ENCODE data around the gene OR4X2. TPM values are rescaled to one million over a fixed set of nuclear protein-coding genes. Genes with fewer than 3 reads are reported as not detected.
"Not testable (repeated sequence)": the region's sequence is repeated elsewhere in the genome, so short reads cannot be mapped to it uniquely, and the experiment has no call there.

The OR4X2 gene
- total RNA-seq (not detected), polyA plus RNA-seq (not detected)

- Histone ChIP-seq H3K27ac (ENCODE audit: low read depth, low read length) (no peak within 1 kb of the TSS), H3K36me3 (ENCODE audit: insufficient read depth, low read length) (no peaks in the 10 kb centered on the region), H3K4me1 (ENCODE audit: insufficient read depth, low read length) (no peaks in the 10 kb centered on the region), H3K9me3 (ENCODE audit: low read length) (no peaks in the 10 kb centered on the region), H3K27me3 (ENCODE audit: insufficient read depth, low read length, poor library complexity, severe bottlenecking) (no peaks in the 10 kb centered on the region), H3K4me3 (ENCODE audit: low read length) (no peak within 1 kb of the TSS)
- Mint-ChIP-seq H3K4me3 (no peak within 1 kb of the TSS), H3K36me3 (peaks cover 0 to 4% (median 2%) of the 10 kb centered on the region in 3 donors), H3K27me3 (peaks cover 8 to 41% of the 10 kb centered on the region in 2 donors), H3K27ac (peak within 1 kb of the TSS in 1 of 8 donors; percentile 11), H3K9me3 (peaks cover 0 to 13% (median 7%) of the 10 kb centered on the region in 5 donors), H3K4me1 (no peaks in the 10 kb centered on the region)
- ChIA-PET POLR2A (no interaction called here), CTCF (no interaction called here)
- no peak for DNase-seq
Measured at GRCh38 chr11:48244804-48245203, at the start of gene OR4X2. OR4X2 (plus strand) TSS chr11:48245104; CDS start chr11:48245104, 0 bp downstream.

- Mint-ChIP-seq H3K4me1 (no peaks in the 10 kb centered on the region), H3K27ac (no peak overlapping the region), H3K9me3 (peaks cover 0 to 4% (median 0%) of the 10 kb centered on the region in 5 donors), H3K4me3 (no peak overlapping the region), H3K36me3 (no peaks in the 10 kb centered on the region), H3K27me3 (peaks cover 1 to 43% of the 10 kb centered on the region in 2 donors)
- no peaks in the 10 kb centered on the region for H3K36me3 ChIP-seq (ENCODE audit: insufficient read depth, low read length)
- H3K27me3 ChIP-seq (ENCODE audit: insufficient read depth, low read length, poor library complexity, severe bottlenecking), result no peaks in the 10 kb centered on the region
- no peak overlapping the region for H3K27ac ChIP-seq (ENCODE audit: low read depth, low read length)
- DNase-seq, result no peak
- ChIA-PET POLR2A (no interaction called here), CTCF (no interaction called here)
- H3K4me3 ChIP-seq (ENCODE audit: low read length), result no peak overlapping the region
- no peaks in the 10 kb centered on the region for H3K4me1 ChIP-seq (ENCODE audit: insufficient read depth, low read length)
- H3K9me3 ChIP-seq (ENCODE audit: low read length), result no peaks in the 10 kb centered on the region
Measured at GRCh38 chr11:48207881-48208280, 37.0 kb upstream of the OR4X2 start.

- no peaks in the 10 kb centered on the region for H3K9me3 ChIP-seq (ENCODE audit: low read length)
- H3K27me3 ChIP-seq (ENCODE audit: insufficient read depth, low read length, poor library complexity, severe bottlenecking), result no peaks in the 10 kb centered on the region
- Mint-ChIP-seq H3K9me3 (no peaks in the 10 kb centered on the region), H3K27me3 (peaks cover 8 to 40% of the 10 kb centered on the region in 2 donors), H3K4me1 (peaks cover 0 to 1% (median 0%) of the 10 kb centered on the region in 3 donors), H3K4me3 (no peak overlapping the region), H3K36me3 (no peaks in the 10 kb centered on the region), H3K27ac (no peak overlapping the region)
- H3K27ac ChIP-seq (ENCODE audit: low read depth, low read length), result no peak overlapping the region
- POLR2A ChIA-PET, result no interaction called here
- no peak overlapping the region for H3K4me3 ChIP-seq (ENCODE audit: low read length)
- CTCF ChIA-PET, result no interaction called here
- no peaks in the 10 kb centered on the region for H3K36me3 ChIP-seq (ENCODE audit: insufficient read depth, low read length)
- DNase-seq, result no peak
- no peaks in the 10 kb centered on the region for H3K4me1 ChIP-seq (ENCODE audit: insufficient read depth, low read length)
Measured at GRCh38 chr11:48210052-48210451, 34.9 kb upstream of the OR4X2 start.

- Histone ChIP-seq H3K27me3 (ENCODE audit: insufficient read depth, low read length, poor library complexity, severe bottlenecking) (no peaks in the 10 kb centered on the region), H3K4me1 (ENCODE audit: insufficient read depth, low read length) (no peaks in the 10 kb centered on the region), H3K4me3 (ENCODE audit: low read length) (no peak within 1 kb of the TSS), H3K27ac (ENCODE audit: low read depth, low read length) (no peak within 1 kb of the TSS), H3K36me3 (ENCODE audit: insufficient read depth, low read length) (no peaks in the 10 kb centered on the region), H3K9me3 (ENCODE audit: low read length) (no peaks in the 10 kb centered on the region)
- Mint-ChIP-seq H3K9me3 (no peaks in the 10 kb centered on the region), H3K4me3 (no peak within 1 kb of the TSS), H3K27ac (no peak within 1 kb of the TSS), H3K36me3 (no peaks in the 10 kb centered on the region), H3K4me1 (peaks cover 0 to 2% (median 0%) of the 10 kb centered on the region in 3 donors), H3K27me3 (peaks cover 5 to 10% of the 10 kb centered on the region in 2 donors)
- ChIA-PET POLR2A (no interaction called here), CTCF (no interaction called here)
- DNase-seq, result no peak
Measured at GRCh38 chr11:48216510-48216909, 28.4 kb upstream of the OR4X2 start, which contains the start of gene OR4B1. OR4B1 (plus strand) TSS chr11:48216810; CDS start chr11:48216810, 0 bp downstream.

- POLR2A ChIA-PET, result no interaction called here
- Mint-ChIP-seq H3K9me3 (peaks cover 0 to 16% (median 6%) of the 10 kb centered on the region in 5 donors), H3K27ac (no peak overlapping the region), H3K4me1 (no peaks in the 10 kb centered on the region), H3K4me3 (no peak overlapping the region), H3K36me3 (peaks cover 0 to 4% (median 2%) of the 10 kb centered on the region in 3 donors), H3K27me3 (peaks cover 9 to 24% of the 10 kb centered on the region in 2 donors)
- no peak overlapping the region for H3K27ac ChIP-seq (ENCODE audit: low read depth, low read length)
- H3K4me1 ChIP-seq (ENCODE audit: insufficient read depth, low read length), result no peaks in the 10 kb centered on the region
- no peaks in the 10 kb centered on the region for H3K9me3 ChIP-seq (ENCODE audit: low read length)
- CTCF ChIA-PET, result no interaction called here
- no peaks in the 10 kb centered on the region for H3K27me3 ChIP-seq (ENCODE audit: insufficient read depth, low read length, poor library complexity, severe bottlenecking)
- H3K4me3 ChIP-seq (ENCODE audit: low read length), result no peak overlapping the region
- H3K36me3 ChIP-seq (ENCODE audit: insufficient read depth, low read length), result no peaks in the 10 kb centered on the region
- DNase-seq, result no peak
Measured at GRCh38 chr11:48228761-48229160, 16.1 kb upstream of the OR4X2 start.

- H3K36me3 Mint-ChIP-seq; H3K4me1 Mint-ChIP-seq; POLR2A ChIA-PET; CTCF ChIA-PET; H3K27ac Mint-ChIP-seq; H3K4me3 Mint-ChIP-seq; H3K4me1 ChIP-seq (ENCODE audit: insufficient read depth, low read length); H3K27me3 ChIP-seq (ENCODE audit: insufficient read depth, low read length, poor library complexity, severe bottlenecking); H3K36me3 ChIP-seq (ENCODE audit: insufficient read depth, low read length); H3K4me3 ChIP-seq (ENCODE audit: low read length); H3K9me3 ChIP-seq (ENCODE audit: low read length); H3K27ac ChIP-seq (ENCODE audit: low read depth, low read length); DNase-seq: not testable (repeated sequence)
- peaks cover 0 to 16% (median 10%) of the 10 kb centered on the region in 5 donors for H3K9me3 Mint-ChIP-seq
- H3K27me3 Mint-ChIP-seq, result peaks cover 14 to 30% of the 10 kb centered on the region in 2 donors
Measured at GRCh38 chr11:48230057-48230456, 14.8 kb upstream of the OR4X2 start.

- Histone ChIP-seq H3K36me3 (ENCODE audit: insufficient read depth, low read length) (no peaks in the 10 kb centered on the region), H3K27ac (ENCODE audit: low read depth, low read length) (no peak overlapping the region), H3K9me3 (ENCODE audit: low read length) (no peaks in the 10 kb centered on the region), H3K27me3 (ENCODE audit: insufficient read depth, low read length, poor library complexity, severe bottlenecking) (no peaks in the 10 kb centered on the region), H3K4me1 (ENCODE audit: insufficient read depth, low read length) (no peaks in the 10 kb centered on the region), H3K4me3 (ENCODE audit: low read length) (no peak overlapping the region)
- H3K36me3 Mint-ChIP-seq, result peaks cover 0 to 7% (median 0%) of the 10 kb centered on the region in 3 donors
- CTCF ChIA-PET, result no interaction called here
- H3K27ac Mint-ChIP-seq, result no peak overlapping the region
- peaks cover 0 to 11% (median 4%) of the 10 kb centered on the region in 5 donors for H3K9me3 Mint-ChIP-seq
- no peak for DNase-seq
- POLR2A ChIA-PET, result no interaction called here
- no peaks in the 10 kb centered on the region for H3K4me1 Mint-ChIP-seq
- H3K27me3 Mint-ChIP-seq, result peaks cover 9 to 73% of the 10 kb centered on the region in 2 donors
- no peak overlapping the region for H3K4me3 Mint-ChIP-seq
Measured at GRCh38 chr11:48237727-48238126, 7.2 kb upstream of the OR4X2 start.

GRCh38 chr11:48242501-48242900 is 2.4 kb upstream of the OR4X2 start:
- H3K27me3 ChIP-seq (ENCODE audit: insufficient read depth, low read length, poor library complexity, severe bottlenecking), result no peaks in the 10 kb centered on the region
- no peaks in the 10 kb centered on the region for H3K36me3 ChIP-seq (ENCODE audit: insufficient read depth, low read length)
- Mint-ChIP-seq H3K4me1 (no peaks in the 10 kb centered on the region), H3K9me3 (peaks cover 0 to 5% (median 4%) of the 10 kb centered on the region in 5 donors), H3K36me3 (peaks cover 0 to 4% (median 2%) of the 10 kb centered on the region in 3 donors), H3K27ac (no peak overlapping the region), H3K27me3 (peaks cover 7 to 58% of the 10 kb centered on the region in 2 donors), H3K4me3 (no peak overlapping the region)
- POLR2A ChIA-PET, result no interaction called here
- CTCF ChIA-PET, result no interaction called here
- no peak for DNase-seq
- no peaks in the 10 kb centered on the region for H3K4me1 ChIP-seq (ENCODE audit: insufficient read depth, low read length)
- H3K4me3 ChIP-seq (ENCODE audit: low read length), result no peak overlapping the region
- H3K27ac ChIP-seq (ENCODE audit: low read depth, low read length), result no peak overlapping the region
- no peaks in the 10 kb centered on the region for H3K9me3 ChIP-seq (ENCODE audit: low read length)

- H3K27ac Mint-ChIP-seq, result no peak overlapping the region
- H3K9me3 Mint-ChIP-seq, result peaks cover 6 to 10% (median 8%) of the 10 kb centered on the region in 5 donors
- H3K27ac ChIP-seq (ENCODE audit: low read depth, low read length), result no peak overlapping the region
- H3K4me3 Mint-ChIP-seq, result no peak overlapping the region
- no peak for DNase-seq
- no peak overlapping the region for H3K4me3 ChIP-seq (ENCODE audit: low read length)
- H3K9me3 ChIP-seq (ENCODE audit: low read length), result no peaks in the 10 kb centered on the region
- ChIA-PET CTCF (no interaction called here), POLR2A (no interaction called here)
- no peaks in the 10 kb centered on the region for H3K4me1 Mint-ChIP-seq
- peaks cover 0 to under 1% (median 0%) of the 10 kb centered on the region in 3 donors for H3K36me3 Mint-ChIP-seq
- no peaks in the 10 kb centered on the region for H3K4me1 ChIP-seq (ENCODE audit: insufficient read depth, low read length)
- no peaks in the 10 kb centered on the region for H3K27me3 ChIP-seq (ENCODE audit: insufficient read depth, low read length, poor library complexity, severe bottlenecking)
- H3K27me3 Mint-ChIP-seq, result peaks cover 13 to 29% of the 10 kb centered on the region in 2 donors
- no peaks in the 10 kb centered on the region for H3K36me3 ChIP-seq (ENCODE audit: insufficient read depth, low read length)
Measured at GRCh38 chr11:48248902-48249301, 4.0 kb downstream of the OR4X2 start.
